Fibroblast of upper back skin (primary cell): ENCODE data around the gene LIN37.

Source experiments
- DNase-seq: peaks from one replicate; pipeline ENCODE4 v3.0.0-alpha.2; 2013

Gene LIN37

GRCh38 chr19:35748106-35749020 is at the start of gene LIN37:
LIN37 (plus strand) TSS chr19:35748576; CDS start chr19:35748725, 149 bp downstream.
- DNase-seq = peak; percentile 99

- DNase-seq = peak; percentile 97
Observed at GRCh38 chr19:35702223-35703012, 46.0 kb upstream of the LIN37 start.

- DNase-seq = no peak
Observed at GRCh38 chr19:35703343-35703742, 45.0 kb upstream of the LIN37 start.

- DNase-seq = peak; percentile 52
Observed at GRCh38 chr19:35704218-35704617, 44.2 kb upstream of the LIN37 start, which contains the start of gene ZBTB32. ZBTB32 (plus strand) TSS chr19:35704558; CDS start chr19:35714627, 10,069 bp downstream.

- DNase-seq = no peak
Observed at GRCh38 chr19:35708391-35708790, 40.0 kb upstream of the LIN37 start.

- no peak for DNase-seq
Observed at GRCh38 chr19:35710784-35711723, 37.3 kb upstream of the LIN37 start.

GRCh38 chr19:35712567-35713505 is 35.5 kb upstream of the LIN37 start:
- no peak for DNase-seq

GRCh38 chr19:35713506-35713850 is 34.9 kb upstream of the LIN37 start:
- no peak for DNase-seq

GRCh38 chr19:35713904-35714495 is 34.4 kb upstream of the LIN37 start:
- DNase-seq = no peak

- DNase-seq = no peak
Observed at GRCh38 chr19:35714601-35715354, 33.6 kb upstream of the LIN37 start.

- DNase-seq = no peak
Observed at GRCh38 chr19:35715355-35715809, 33.0 kb upstream of the LIN37 start.

GRCh38 chr19:35715981-35716800 is 32.2 kb upstream of the LIN37 start:
- DNase-seq = peak; percentile 22

- DNase-seq = peak; percentile 79
Observed at GRCh38 chr19:35716801-35717664, 31.3 kb upstream of the LIN37 start.

GRCh38 chr19:35717665-35718344 is 30.6 kb upstream of the LIN37 start, which contains the start of gene KMT2B:
KMT2B (plus strand) TSS chr19:35718003; CDS start chr19:35718019, 16 bp downstream.
- peak; percentile 97 for DNase-seq

GRCh38 chr19:35718345-35719041 is 29.9 kb upstream of the LIN37 start:
- DNase-seq = peak; percentile 5

- no peak for DNase-seq
Observed at GRCh38 chr19:35719402-35720162, 28.8 kb upstream of the LIN37 start.
